ENCODE data around the gene NDRG4. TPM values are rescaled to one million over a fixed set of nuclear protein-coding genes. Genes with fewer than 3 reads are reported as not detected.

NDRG4 gene
- total RNA-seq, 1 experiment from 2014 or later, result 8.6 TPM

DNA sequence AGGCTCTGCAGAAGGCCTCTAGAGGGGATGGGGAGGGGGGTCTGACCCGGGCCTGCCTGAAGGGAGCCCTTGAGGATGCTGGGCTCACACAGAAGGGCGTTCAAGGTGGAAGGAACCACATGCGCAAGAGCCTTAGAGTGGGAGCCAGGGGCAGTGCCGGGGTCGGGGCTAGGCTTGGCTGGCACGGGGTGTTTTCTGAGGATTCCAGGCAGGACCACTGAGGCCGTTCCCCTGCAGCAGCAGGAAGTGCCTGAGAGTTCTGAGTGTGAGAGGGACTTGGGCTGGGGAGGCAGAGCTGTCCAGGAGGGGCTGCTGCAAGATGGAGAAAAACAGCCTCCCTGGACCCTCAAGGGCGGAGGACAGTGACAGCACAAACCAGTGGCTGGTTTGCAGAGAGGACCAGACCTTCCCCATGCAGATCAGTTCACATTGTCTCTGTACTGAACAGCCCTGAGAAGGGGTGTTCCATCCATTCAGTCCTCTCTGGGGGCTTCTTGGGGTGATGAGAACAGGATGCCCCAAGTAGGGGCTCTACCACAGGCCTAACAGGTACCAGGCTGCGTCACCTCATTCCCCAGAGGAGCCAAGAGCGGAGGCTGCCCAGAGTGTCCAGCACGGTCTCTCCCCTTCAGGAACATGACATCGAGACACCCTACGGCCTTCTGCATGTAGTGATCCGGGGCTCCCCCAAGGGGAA, 3.4 kb downstream of the NDRG4 start:
- H3K4me3 ChIP-seq (replicated peaks in 1 of 2; ENCODE audit: low read depth in 1 of 2, low read length in 2 of 2), result no peak overlapping the region
- H3K27me3 ChIP-seq (ENCODE audit: insufficient read depth, low read length), result no peaks in the 10 kb centered on the region
- no peaks in the 10 kb centered on the region for H3K36me3 ChIP-seq (ENCODE audit: control insufficient read depth in 1 of 2, insufficient read depth in 2 of 2, low read length in 2 of 2)
- DNase-seq (ENCODE audit: low read depth, low spot score), result no peak
- no peak for ATAC-seq
- H4K20me1 ChIP-seq (ENCODE audit: insufficient read depth), result no peaks in the 10 kb centered on the region
- H3K4me2 ChIP-seq (ENCODE audit: low read length), result no peak overlapping the region
- no peak overlapping the region for H3K27ac ChIP-seq (ENCODE audit: low read depth, low read length)
- BruUV-seq (replicated peaks), result no TSS peak
- H3K9ac ChIP-seq (ENCODE audit: low read length), result no peak overlapping the region
- TF ChIP-seq RAD21 (IDR thresholded peaks at IDR 0.05; ENCODE audit: low read depth) (no peak), EGR1 (IDR thresholded peaks at IDR 0.05; ENCODE audit: low read depth) (no peak), POLR2A (IDR thresholded peaks at IDR 0.05; ENCODE audit: borderline replicate concordance, extremely low read depth, insufficient read depth, insufficient read length) (no peak), SRF (IDR thresholded peaks at IDR 0.05; ENCODE audit: low read depth) (no peak), ZFX (IDR thresholded peaks at IDR 0.05) (no peak), EZH2phosphoT487 (IDR thresholded peaks at IDR 0.05; ENCODE audit: borderline replicate concordance) (no peak), EZH2 (IDR thresholded peaks at IDR 0.05) (no peak)
- TF ChIP-seq, protein P1, sequence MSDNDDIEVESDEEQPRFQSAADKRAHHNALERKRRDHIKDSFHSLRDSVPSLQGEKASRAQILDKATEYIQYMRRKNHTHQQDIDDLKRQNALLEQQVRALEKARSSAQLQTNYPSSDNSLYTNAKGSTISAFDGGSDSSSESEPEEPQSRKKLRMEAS (IDR thresholded peaks at IDR 0.05), result no peak
- intact Hi-C loops (cut with micrococcal nuclease), result no loop called here
- peaks cover 4 to 28% of the 10 kb centered on the region in 2 experiments; a peak in 3 of 4 replicates for H3K4me1 ChIP-seq (ENCODE audit: control insufficient read depth in 1 of 2, insufficient read depth in 2 of 2, low read length in 2 of 2)
- ChIA-PET RAD21 (ENCODE audit: low non-redundant PET in 1 of 2, low total read pairs in 2 of 2, uncharacterized antibody in 2 of 2, unreplicated experiment in 2 of 2) (no interaction called here), POLR2A (no interaction called here), CTCF (no interaction called here)
- no peak overlapping the region for H2AFZ ChIP-seq (ENCODE audit: low read depth, low read length, poor library complexity, severe bottlenecking)
- H3K9me2 ChIP-seq (ENCODE audit: insufficient read depth), result no peaks in the 10 kb centered on the region
- no peaks in the 10 kb centered on the region for H3K79me2 ChIP-seq (ENCODE audit: insufficient read depth, low read length)
- H3K9me3 ChIP-seq (ENCODE audit: control insufficient read depth in 1 of 2, insufficient read depth in 1 of 2, low read depth in 1 of 2, low read length in 2 of 2), result no peaks in the 10 kb centered on the region

DNA sequence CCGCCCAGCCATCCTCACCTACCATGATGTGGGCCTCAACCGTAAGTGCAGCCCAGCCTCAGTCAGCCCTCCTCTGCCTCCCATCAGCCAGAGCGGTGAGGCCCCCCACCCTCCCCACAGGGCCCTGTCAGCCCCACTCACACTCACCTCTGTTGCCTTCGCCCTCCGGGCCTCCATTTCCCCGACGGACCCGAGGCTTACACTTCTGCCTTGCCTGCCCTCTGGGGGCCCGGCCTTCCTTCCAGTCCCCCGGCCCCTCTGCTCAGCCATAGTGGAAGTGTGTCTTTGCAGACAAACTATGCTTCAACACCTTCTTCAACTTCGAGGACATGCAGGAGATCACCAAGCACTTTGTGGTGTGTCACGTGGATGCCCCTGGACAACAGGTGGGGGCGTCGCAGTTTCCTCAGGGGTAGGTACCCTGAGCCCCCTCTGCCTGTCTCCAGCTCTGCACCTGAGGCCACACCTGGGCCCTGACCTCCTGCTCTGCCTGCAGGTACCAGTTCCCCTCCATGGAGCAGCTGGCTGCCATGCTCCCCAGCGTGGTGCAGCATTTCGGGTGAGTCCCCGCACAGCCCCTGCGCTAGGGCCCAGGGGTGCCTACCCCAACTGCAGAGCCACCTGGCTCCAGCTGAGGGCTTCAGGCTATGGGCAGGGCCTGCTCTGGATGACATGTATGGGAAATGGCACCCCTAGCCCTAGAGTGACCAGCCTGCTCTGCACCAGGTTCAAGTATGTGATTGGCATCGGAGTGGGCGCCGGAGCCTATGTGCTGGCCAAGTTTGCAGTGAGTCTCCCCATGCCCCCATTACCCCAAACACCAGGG, 4.1 kb downstream of the NDRG4 start:
- intact Hi-C loops (cut with micrococcal nuclease), result no loop called here
- Histone ChIP-seq H3K4me3 (replicated peaks in 1 of 2; ENCODE audit: low read depth in 1 of 2, low read length in 2 of 2) (no peak overlapping the region), H3K4me1 (ENCODE audit: control insufficient read depth in 1 of 2, insufficient read depth in 2 of 2, low read length in 2 of 2) (peaks cover 4 to 28% of the 10 kb centered on the region in 2 experiments; a peak in 3 of 4 replicates), H3K9me3 (ENCODE audit: control insufficient read depth in 1 of 2, insufficient read depth in 1 of 2, low read depth in 1 of 2, low read length in 2 of 2) (no peaks in the 10 kb centered on the region), H3K27ac (ENCODE audit: low read depth, low read length) (no peak overlapping the region), H3K9ac (ENCODE audit: low read length) (no peak overlapping the region), H3K27me3 (ENCODE audit: insufficient read depth, low read length) (no peaks in the 10 kb centered on the region), H2AFZ (ENCODE audit: low read depth, low read length, poor library complexity, severe bottlenecking) (no peak overlapping the region), H3K9me2 (ENCODE audit: insufficient read depth) (no peaks in the 10 kb centered on the region), H3K36me3 (ENCODE audit: control insufficient read depth in 1 of 2, insufficient read depth in 2 of 2, low read length in 2 of 2) (peaks cover 0 to 1% of the 10 kb centered on the region in 2 experiments; a peak in 1 of 4 replicates), H4K20me1 (ENCODE audit: insufficient read depth) (no peaks in the 10 kb centered on the region), H3K79me2 (ENCODE audit: insufficient read depth, low read length) (no peaks in the 10 kb centered on the region), H3K4me2 (ENCODE audit: low read length) (no peak overlapping the region)
- no peak for TF ChIP-seq JUND (IDR thresholded peaks at IDR 0.05)
- TF ChIP-seq EZH2 (IDR thresholded peaks at IDR 0.05), result no peak
- TF ChIP-seq ZNF274 (IDR thresholded peaks at IDR 0.05; ENCODE audit: low read depth, low read length), result no peak
- TF ChIP-seq ZFX (IDR thresholded peaks at IDR 0.05), result no peak
- no peak for TF ChIP-seq CEBPB (IDR thresholded peaks at IDR 0.05; ENCODE audit: low read depth)
- TF ChIP-seq CBX3 (IDR thresholded peaks at IDR 0.05; ENCODE audit: low read depth), result no peak
- no peak for TF ChIP-seq SP1 (IDR thresholded peaks at IDR 0.05; ENCODE audit: low read depth)
- no peak for TF ChIP-seq TCF7L2 (IDR thresholded peaks at IDR 0.05; ENCODE audit: borderline replicate concordance, extremely low read depth, insufficient read depth, insufficient read length)
- no peak for TF ChIP-seq POLR2AphosphoS5 (IDR thresholded peaks at IDR 0.05; ENCODE audit: low read depth, low read length)
- TF ChIP-seq ELF1 (IDR thresholded peaks at IDR 0.05; ENCODE audit: borderline replicate concordance, low read depth), result no peak
- TF ChIP-seq SIN3A (IDR thresholded peaks at IDR 0.05; ENCODE audit: low read depth), result no peak
- TF ChIP-seq, protein P2, sequence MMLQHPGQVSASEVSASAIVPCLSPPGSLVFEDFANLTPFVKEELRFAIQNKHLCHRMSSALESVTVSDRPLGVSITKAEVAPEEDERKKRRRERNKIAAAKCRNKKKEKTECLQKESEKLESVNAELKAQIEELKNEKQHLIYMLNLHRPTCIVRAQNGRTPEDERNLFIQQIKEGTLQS (IDR thresholded peaks at IDR 0.05), result no peak
- no peak for DNase-seq (ENCODE audit: low read depth, low spot score)
- ChIA-PET CTCF (no interaction called here), POLR2A (no interaction called here), RAD21 (ENCODE audit: low non-redundant PET in 1 of 2, low total read pairs in 2 of 2, uncharacterized antibody in 2 of 2, unreplicated experiment in 2 of 2) (no interaction called here)
- BruUV-seq (replicated peaks), result no TSS peak
- ATAC-seq, result no peak

Data from HCT116 (cell line).